HEK293T (cell line): Measurements from ENCODE around the gene UGT8.
"Not testable (repeated sequence)": the region's sequence is repeated elsewhere in the genome, so short reads cannot be mapped to it uniquely, and the experiment has no call there.

Experiments used
- CTCF ChIA-PET: fragments of 350-600 bp; formaldehyde crosslinking; extraction: SDS; loops from one replicate; lab custom pipeline; 2021; ENCODE audit warnings: antibody characterized with exemption, inconsistent platforms; lab: Yijun Ruan, JAX
- POLR2A ChIA-PET: fragments of 350-600 bp; formaldehyde crosslinking; extraction: SDS; loops from one replicate; lab custom pipeline; 2020; ENCODE audit warnings: antibody characterized with exemption, inconsistent platforms; lab: Yijun Ruan, JAX
- DNase-seq: peaks from one replicate; pipeline ENCODE4 v3.0.0; 2012; ENCODE audit warnings: mixed read lengths; ENCODE audit errors: extremely low spot score
- ARNT ChIP-seq: fragments of 450-650 bp; IDR thresholded peaks from 2 replicates; pipeline ENCODE4 v1.6.1; 2017; ENCODE audit warnings: mild to moderate bottlenecking
- BHLHE40 ChIP-seq: fragments of 450-650 bp; IDR thresholded peaks from 2 replicates; pipeline ENCODE4 v1.6.1; 2016; ENCODE audit warnings: mild to moderate bottlenecking, moderate library complexity, borderline replicate concordance
- CTBP1 ChIP-seq: fragments of 450-650 bp; IDR thresholded peaks from 2 replicates; pipeline ENCODE4 v1.6.1; 2016; ENCODE audit warnings: borderline replicate concordance
- ELF4 ChIP-seq: fragments of 450-650 bp; IDR thresholded peaks from 2 replicates; pipeline ENCODE4 v1.6.1; 2017; ENCODE audit warnings: antibody characterized with exemption
- FOXA1 ChIP-seq: fragments of 450-650 bp; IDR thresholded peaks from 2 replicates; pipeline ENCODE4 v1.6.1; 2016; ENCODE audit warnings: mild to moderate bottlenecking
- FOXK2 ChIP-seq: fragments of 450-650 bp; IDR thresholded peaks from 2 replicates; pipeline ENCODE4 v1.6.1; 2016; ENCODE audit warnings: mild to moderate bottlenecking
- FOXM1 ChIP-seq: fragments of 450-650 bp; IDR thresholded peaks from 2 replicates; pipeline ENCODE4 v1.6.1; 2017; ENCODE audit warnings: mild to moderate bottlenecking, borderline replicate concordance
- HDGF ChIP-seq: fragments of 450-650 bp; IDR thresholded peaks from 2 replicates; pipeline ENCODE4 v1.6.1; 2017; ENCODE audit warnings: antibody characterized with exemption, borderline replicate concordance
- L3MBTL2 ChIP-seq: fragments of 450-650 bp; conservative IDR thresholded peaks from 2 replicates; pipeline ENCODE4 v1.6.1; 2016; ENCODE audit warnings: mild to moderate bottlenecking
- LEF1 ChIP-seq: fragments of 450-650 bp; IDR thresholded peaks from 2 replicates; pipeline ENCODE4 v1.6.1; 2017; ENCODE audit warnings: mild to moderate bottlenecking, borderline replicate concordance
- NFRKB ChIP-seq: fragments of 450-650 bp; IDR thresholded peaks from 2 replicates; pipeline ENCODE4 v1.6.1; 2016; ENCODE audit warnings: mild to moderate bottlenecking, moderate library complexity
- PKNOX1 ChIP-seq: fragments of 450-650 bp; IDR thresholded peaks from 2 replicates; pipeline ENCODE4 v1.6.1; 2016
- SP1 ChIP-seq: fragments of 450-650 bp; IDR thresholded peaks from 2 replicates; pipeline ENCODE4 v1.6.1; 2017
- SUZ12 ChIP-seq: fragments of 450-650 bp; IDR thresholded peaks from 2 replicates; pipeline ENCODE4 v1.6.1; 2016; ENCODE audit warnings: mild to moderate bottlenecking
- TARDBP ChIP-seq: fragments of 450-650 bp; IDR thresholded peaks from 2 replicates; pipeline ENCODE4 v1.6.1; 2016
- ZNF384 ChIP-seq: fragments of 450-650 bp; IDR thresholded peaks from 2 replicates; pipeline ENCODE4 v1.6.1; 2016

Gene UGT8

GRCh38 chr4:114603497-114603896 is 4.9 kb downstream of the UGT8 start:
- CTCF ChIA-PET = interaction anchor here (0.6 kb wide), 1 partner anchor 341 kb away, joined by 3 read pairs; no protein-coding TSS in a partner anchor
- no peak for TF ChIP-seq TARDBP
- TF ChIP-seq L3MBTL2 = no peak
- no peak for TF ChIP-seq FOXK2
- no peak for TF ChIP-seq ARNT
- DNase-seq = no peak
- POLR2A ChIA-PET = no interaction called here

- POLR2A ChIA-PET = no interaction called here
- CTCF ChIA-PET = no interaction called here
- TF ChIP-seq FOXM1 (no peak), L3MBTL2 (no peak), FOXA1 (no peak), LEF1 (no peak), FOXK2 (no peak), BHLHE40 (no peak), SP1 (no peak), ARNT (no peak), CTBP1 (no peak), ZNF384 (no peak), PKNOX1 (no peak), SUZ12 (no peak), TARDBP (no peak)
- no peak for DNase-seq
Measured at GRCh38 chr4:114606245-114606644, 7.6 kb downstream of the UGT8 start.

GRCh38 chr4:114607056-114607455 is 8.4 kb downstream of the UGT8 start:
- ChIA-PET POLR2A (no interaction called here), CTCF (no interaction called here)
- TF ChIP-seq SUZ12 (no peak), HDGF (no peak), ZNF384 (no peak), NFRKB (no peak), BHLHE40 (no peak), ARNT (no peak), FOXA1 (no peak), LEF1 (no peak), ELF4 (no peak), FOXM1 (no peak), TARDBP (no peak), PKNOX1 (no peak), SP1 (no peak), FOXK2 (no peak), CTBP1 (no peak), L3MBTL2 (no peak)
- no peak for DNase-seq

GRCh38 chr4:114613560-114613959 is 15.0 kb downstream of the UGT8 start:
- DNase-seq = no peak
- CTCF ChIA-PET = no interaction called here
- TF ChIP-seq HDGF (no peak), PKNOX1 (no peak), FOXM1 (no peak), ELF4 (no peak), SUZ12 (no peak), NFRKB (no peak), ARNT (no peak), FOXA1 (no peak), L3MBTL2 (no peak)
- POLR2A ChIA-PET = no interaction called here

GRCh38 chr4:114615435-114615834 is 16.8 kb downstream of the UGT8 start:
- ChIA-PET CTCF (no interaction called here), POLR2A (interaction anchor here (1.2 kb wide), 1 partner anchor 17 kb away, joined by 3 read pairs; the partner anchor contains the start of gene UGT8)
- DNase-seq = no peak
- TF ChIP-seq NFRKB = no peak
- no peak for TF ChIP-seq ARNT
- no peak for TF ChIP-seq FOXK2

GRCh38 chr4:114616036-114616435 is 17.4 kb downstream of the UGT8 start:
- CTCF ChIA-PET, POLR2A ChIA-PET, DNase-seq: not testable (repeated sequence)

GRCh38 chr4:114626196-114626595 is 27.6 kb downstream of the UGT8 start:
- no peak for DNase-seq
- CTCF ChIA-PET = no interaction called here
- no peak for TF ChIP-seq ELF4
- no peak for TF ChIP-seq TARDBP
- no peak for TF ChIP-seq ZNF384
- no peak for TF ChIP-seq BHLHE40
- no peak for TF ChIP-seq PKNOX1
- TF ChIP-seq NFRKB = no peak
- TF ChIP-seq FOXM1 = no peak
- no peak for TF ChIP-seq HDGF
- no peak for TF ChIP-seq FOXA1
- no peak for TF ChIP-seq SUZ12
- TF ChIP-seq CTBP1 = no peak
- TF ChIP-seq LEF1 = no peak
- no peak for TF ChIP-seq ARNT
- TF ChIP-seq L3MBTL2 = no peak
- TF ChIP-seq SP1 = no peak
- POLR2A ChIA-PET = no interaction called here
